GM12878 (cell line): ENCODE results near the gene ABHD14A. TPM values are rescaled to one million over a fixed set of nuclear protein-coding genes. Genes with fewer than 3 reads are reported as not detected.

Experiments
- BCL11A ChIP-seq: IDR thresholded peaks from 2 replicates; pipeline ENCODE4 v1.6.1; 2011; ENCODE audit warnings: low read depth, low read length
- CBX5 ChIP-seq: sonication (generic); IDR thresholded peaks from 2 replicates; pipeline ENCODE4 v1.6.1; 2016; ENCODE audit warnings: low read depth, moderate library complexity, mild to moderate bottlenecking, inconsistent platforms
- CEBPB ChIP-seq, 2 experiments: fragments of 150-350 bp in 1 of 2; IDR thresholded peaks; 2 replicates each; pipeline ENCODE4 v1.6.1; 2012 to 2014; ENCODE audit warnings: low read depth in 2 of 2, low read length in 2 of 2, borderline replicate concordance in 1 of 2, inconsistent platforms in 1 of 2
- CHD1 ChIP-seq: IDR thresholded peaks from 2 replicates; pipeline ENCODE4 v1.6.1; 2012; ENCODE audit warnings: low read depth, low read length, improper control_type of control experiment
- CHD2 ChIP-seq: IDR thresholded peaks from 2 replicates; pipeline ENCODE4 v1.6.1; 2011; ENCODE audit warnings: low read depth, low read length, improper control_type of control experiment, borderline replicate concordance
- CHD4 ChIP-seq: fragments of 200-600 bp; sonication (generic); IDR thresholded peaks from 2 replicates; pipeline ENCODE4 v1.6.1; 2016; ENCODE audit warnings: mild to moderate bottlenecking
- GABPA ChIP-seq: IDR thresholded peaks from 2 replicates; pipeline ENCODE4 v1.6.1; 2014; ENCODE audit warnings: antibody characterized with exemption, low read depth, mild to moderate bottlenecking, inconsistent platforms
- IKZF2 ChIP-seq, 2 experiments: fragments of 450-650 bp; IDR thresholded peaks; 2 replicates each; pipeline ENCODE4 v1.6.1; 2017; ENCODE audit warnings: mild to moderate bottlenecking in 2 of 2, moderate library complexity in 2 of 2
- IRF4 ChIP-seq: IDR thresholded peaks from 2 replicates; pipeline ENCODE4 v1.6.1; 2011; ENCODE audit warnings: low read depth, low read length
- JUND ChIP-seq: IDR thresholded peaks from 2 replicates; pipeline ENCODE4 v1.6.1; 2012; ENCODE audit warnings: low read depth, mild to moderate bottlenecking, low read length, improper control_type of control experiment, moderate library complexity
- MTA3 ChIP-seq: IDR thresholded peaks from 2 replicates; pipeline ENCODE4 v1.6.1; 2012; ENCODE audit warnings: low read length, inconsistent platforms, borderline replicate concordance
- MYC ChIP-seq: IDR thresholded peaks from 2 replicates; pipeline ENCODE4 v1.6.1; 2011; ENCODE audit warnings: mild to moderate bottlenecking, low read length, moderate library complexity, inconsistent platforms; ENCODE audit not compliant: insufficient read depth, insufficient replicate concordance, insufficient read length, severe bottlenecking
- NFYA ChIP-seq: IDR thresholded peaks from 2 replicates; pipeline ENCODE4 v1.6.1; 2011; ENCODE audit warnings: low read depth, mild to moderate bottlenecking, low read length, improper control_type of control experiment, borderline replicate concordance
- NR2F1 ChIP-seq: fragments of 450-650 bp; conservative IDR thresholded peaks from 2 replicates; pipeline ENCODE4 v1.6.1; 2017; ENCODE audit warnings: mild to moderate bottlenecking
- POU2F2 ChIP-seq: IDR thresholded peaks from 3 replicates; pipeline ENCODE4 v1.6.1; 2011; ENCODE audit warnings: low read depth, mild to moderate bottlenecking, low read length, borderline replicate concordance
- RB1 ChIP-seq: fragments of 450-650 bp; formaldehyde crosslinking; IDR thresholded peaks from 2 replicates; pipeline ENCODE4 v1.6.1; 2017; ENCODE audit warnings: mild to moderate bottlenecking, borderline replicate concordance
- SP1 ChIP-seq: IDR thresholded peaks from one replicate; pipeline ENCODE4 v1.6.1; 2011; ENCODE audit warnings: low read depth, low read length
- SPI1 ChIP-seq: IDR thresholded peaks from 2 replicates; pipeline ENCODE4 v1.6.1; 2011; ENCODE audit warnings: low read depth, mild to moderate bottlenecking, low read length, moderate library complexity, borderline replicate concordance; ENCODE audit not compliant: insufficient read depth
- STAT3 ChIP-seq: IDR thresholded peaks from 2 replicates; pipeline ENCODE4 v1.6.1; 2011; ENCODE audit warnings: low read depth, low read length, improper control_type of control experiment
- SUPT20H ChIP-seq: IDR thresholded peaks from 2 replicates; pipeline ENCODE4 v1.6.1; 2011; ENCODE audit warnings: low read depth, mild to moderate bottlenecking, low read length, moderate library complexity, borderline replicate concordance; ENCODE audit not compliant: control insufficient read depth
- TAF1 ChIP-seq: IDR thresholded peaks from 2 replicates; pipeline ENCODE4 v1.6.1; 2011; ENCODE audit warnings: mild to moderate bottlenecking, low read depth, low read length, borderline replicate concordance
- TCF12 ChIP-seq: IDR thresholded peaks from 2 replicates; pipeline ENCODE4 v1.6.1; 2011; ENCODE audit warnings: low read depth, mild to moderate bottlenecking, low read length
- TCF3 ChIP-seq: IDR thresholded peaks from 2 replicates; pipeline ENCODE4 v1.6.1; 2012; ENCODE audit warnings: low read depth, mild to moderate bottlenecking, low read length, borderline replicate concordance; ENCODE audit not compliant: insufficient read depth
- ZBED1 ChIP-seq: IDR thresholded peaks from 2 replicates; pipeline ENCODE4 v1.6.1; 2016; ENCODE audit warnings: borderline replicate concordance
- polyA plus RNA-seq, 11 experiments: library from polyadenylated mRNA; depleted of rRNA in 4 of 11; unstranded in 6 of 11; stranded (reverse) in 5 of 11; fragments of >200 nt; fragmentation: Nextera tagmentation in 4 of 11; fragmentation: Illumina TruSeq in 1 of 11; extraction: Ambion mirVana in 4 of 11; extraction: Trizol in 1 of 11; gene quantifications; 1 replicate in 1 of 11; 2 replicates in 10 of 11; pipeline versions ENCODE4 v1.2.1 to v1.2.3, GENCODE V29; 2011 to 2016; ENCODE audit warnings: inconsistent platforms in 2 of 11, missing spikeins in 2 of 11, low read depth in 1 of 11
- total RNA-seq, 4 experiments: library from RNA; depleted of rRNA in 3 of 4; stranded (reverse); fragments of >200 nt in 3 of 4; fragmentation: Illumina TruSeq in 1 of 4; extraction: Trizol in 1 of 4; gene quantifications; 2 replicates each; pipeline versions ENCODE4 v1.2.1 to v1.2.3, GENCODE V29; 2013 to 2021
- TF ChIP-seq, protein P1 (sequence below): fragments of 450-650 bp; IDR thresholded peaks from 2 replicates; pipeline ENCODE4 v1.6.1; 2014; ENCODE audit warnings: mild to moderate bottlenecking
- TF ChIP-seq, protein P2 (sequence below): IDR thresholded peaks from 2 replicates; pipeline ENCODE4 v1.6.1; 2012; ENCODE audit warnings: improper control_type of control experiment, low read depth, low read length; ENCODE audit not compliant: insufficient replicate concordance

ABHD14A gene
- total and polyA plus RNA-seq, 10 of the 15 experiments (the other 5 are each of a cell fraction or from before 2014, with no cell fraction given): 1.2 to 27.0 (median 7.9) TPM

DNA sequence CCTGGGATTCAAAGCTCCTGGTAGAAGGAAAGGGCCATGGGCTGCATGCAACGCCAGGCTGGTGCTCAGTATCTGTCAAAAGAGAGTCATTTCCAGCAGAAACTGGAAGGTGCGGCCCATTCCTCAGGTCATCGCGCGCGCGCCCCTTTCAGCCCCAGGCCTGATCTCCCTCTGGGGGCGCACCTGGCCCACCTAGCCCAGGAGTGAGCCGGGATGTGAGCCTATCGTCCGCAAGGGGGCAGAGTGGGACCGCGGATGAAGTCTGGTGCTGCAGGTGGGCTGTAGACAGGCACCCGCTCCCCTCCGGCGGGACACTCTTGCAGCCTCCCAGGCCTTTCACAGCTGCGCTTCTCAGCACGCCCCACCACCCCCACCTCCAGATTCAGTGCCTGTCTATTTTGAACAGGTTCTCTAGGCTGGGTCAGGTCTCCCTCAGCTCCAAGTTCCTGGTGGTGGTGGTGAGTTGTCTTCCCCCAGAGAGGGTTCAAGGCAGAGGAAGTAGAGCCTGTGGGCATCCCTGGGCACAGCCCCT lies 26.6 kb downstream of the ABHD14A start (continued):
- TF ChIP-seq, protein P1, sequence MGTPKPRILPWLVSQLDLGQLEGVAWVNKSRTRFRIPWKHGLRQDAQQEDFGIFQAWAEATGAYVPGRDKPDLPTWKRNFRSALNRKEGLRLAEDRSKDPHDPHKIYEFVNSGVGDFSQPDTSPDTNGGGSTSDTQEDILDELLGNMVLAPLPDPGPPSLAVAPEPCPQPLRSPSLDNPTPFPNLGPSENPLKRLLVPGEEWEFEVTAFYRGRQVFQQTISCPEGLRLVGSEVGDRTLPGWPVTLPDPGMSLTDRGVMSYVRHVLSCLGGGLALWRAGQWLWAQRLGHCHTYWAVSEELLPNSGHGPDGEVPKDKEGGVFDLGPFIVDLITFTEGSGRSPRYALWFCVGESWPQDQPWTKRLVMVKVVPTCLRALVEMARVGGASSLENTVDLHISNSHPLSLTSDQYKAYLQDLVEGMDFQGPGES: no peak
- peak; percentile 74 for TF ChIP-seq TCF12
- TF ChIP-seq SPI1: no peak
- no peak for TF ChIP-seq CHD4
- TF ChIP-seq IRF4: peak; percentile 32; the same call in 1 of the 2 replicates
- no peak for TF ChIP-seq CHD2
- TF ChIP-seq NR2F1: no peak
- no peak for TF ChIP-seq MTA3
- no peak for TF ChIP-seq JUND
- no peak for TF ChIP-seq STAT3
- no peak for TF ChIP-seq SP1
- no peak for TF ChIP-seq TAF1
- TF ChIP-seq, protein P2, sequence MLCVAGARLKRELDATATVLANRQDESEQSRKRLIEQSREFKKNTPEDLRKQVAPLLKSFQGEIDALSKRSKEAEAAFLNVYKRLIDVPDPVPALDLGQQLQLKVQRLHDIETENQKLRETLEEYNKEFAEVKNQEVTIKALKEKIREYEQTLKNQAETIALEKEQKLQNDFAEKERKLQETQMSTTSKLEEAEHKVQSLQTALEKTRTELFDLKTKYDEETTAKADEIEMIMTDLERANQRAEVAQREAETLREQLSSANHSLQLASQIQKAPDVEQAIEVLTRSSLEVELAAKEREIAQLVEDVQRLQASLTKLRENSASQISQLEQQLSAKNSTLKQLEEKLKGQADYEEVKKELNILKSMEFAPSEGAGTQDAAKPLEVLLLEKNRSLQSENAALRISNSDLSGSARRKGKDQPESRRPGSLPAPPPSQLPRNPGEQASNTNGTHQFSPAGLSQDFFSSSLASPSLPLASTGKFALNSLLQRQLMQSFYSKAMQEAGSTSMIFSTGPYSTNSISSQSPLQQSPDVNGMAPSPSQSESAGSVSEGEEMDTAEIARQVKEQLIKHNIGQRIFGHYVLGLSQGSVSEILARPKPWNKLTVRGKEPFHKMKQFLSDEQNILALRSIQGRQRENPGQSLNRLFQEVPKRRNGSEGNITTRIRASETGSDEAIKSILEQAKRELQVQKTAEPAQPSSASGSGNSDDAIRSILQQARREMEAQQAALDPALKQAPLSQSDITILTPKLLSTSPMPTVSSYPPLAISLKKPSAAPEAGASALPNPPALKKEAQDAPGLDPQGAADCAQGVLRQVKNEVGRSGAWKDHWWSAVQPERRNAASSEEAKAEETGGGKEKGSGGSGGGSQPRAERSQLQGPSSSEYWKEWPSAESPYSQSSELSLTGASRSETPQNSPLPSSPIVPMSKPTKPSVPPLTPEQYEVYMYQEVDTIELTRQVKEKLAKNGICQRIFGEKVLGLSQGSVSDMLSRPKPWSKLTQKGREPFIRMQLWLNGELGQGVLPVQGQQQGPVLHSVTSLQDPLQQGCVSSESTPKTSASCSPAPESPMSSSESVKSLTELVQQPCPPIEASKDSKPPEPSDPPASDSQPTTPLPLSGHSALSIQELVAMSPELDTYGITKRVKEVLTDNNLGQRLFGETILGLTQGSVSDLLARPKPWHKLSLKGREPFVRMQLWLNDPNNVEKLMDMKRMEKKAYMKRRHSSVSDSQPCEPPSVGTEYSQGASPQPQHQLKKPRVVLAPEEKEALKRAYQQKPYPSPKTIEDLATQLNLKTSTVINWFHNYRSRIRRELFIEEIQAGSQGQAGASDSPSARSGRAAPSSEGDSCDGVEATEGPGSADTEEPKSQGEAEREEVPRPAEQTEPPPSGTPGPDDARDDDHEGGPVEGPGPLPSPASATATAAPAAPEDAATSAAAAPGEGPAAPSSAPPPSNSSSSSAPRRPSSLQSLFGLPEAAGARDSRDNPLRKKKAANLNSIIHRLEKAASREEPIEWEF: no peak
- no peak for TF ChIP-seq ZBED1
- peak; percentile 79; the same call in 1 of the 2 replicates for TF ChIP-seq TCF3
- TF ChIP-seq SUPT20H: no peak
- TF ChIP-seq NFYA: no peak
- TF ChIP-seq CBX5: no peak
- no peak for TF ChIP-seq CHD1
- TF ChIP-seq IKZF2 (IDR thresholded peaks at IDR 0.05): no peak
- peak; percentile 84; the same call in 1 of the 2 replicates for TF ChIP-seq RB1
- TF ChIP-seq GABPA: no peak
- TF ChIP-seq BCL11A: no peak
- no peak for TF ChIP-seq MYC
- peak; percentile 64; the same call in 1 of the 3 replicates for TF ChIP-seq POU2F2
- TF ChIP-seq CEBPB (IDR thresholded peaks at IDR 0.05; ENCODE audit: borderline replicate concordance in 1 of 2, low read depth in 2 of 2, low read length in 2 of 2): no peak
